ENCODE measurements around the gene TTLL6. TPM values are rescaled to one million over a fixed set of nuclear protein-coding genes. Genes with fewer than 3 reads are reported as not detected.
A peak's percentile ranks its signal among the peaks of the same experiment; 100 is the strongest.

The TTLL6 gene
- total RNA-seq, 2 donors from 2014 or later = 0.26 TPM; not detected in 1

DNA sequence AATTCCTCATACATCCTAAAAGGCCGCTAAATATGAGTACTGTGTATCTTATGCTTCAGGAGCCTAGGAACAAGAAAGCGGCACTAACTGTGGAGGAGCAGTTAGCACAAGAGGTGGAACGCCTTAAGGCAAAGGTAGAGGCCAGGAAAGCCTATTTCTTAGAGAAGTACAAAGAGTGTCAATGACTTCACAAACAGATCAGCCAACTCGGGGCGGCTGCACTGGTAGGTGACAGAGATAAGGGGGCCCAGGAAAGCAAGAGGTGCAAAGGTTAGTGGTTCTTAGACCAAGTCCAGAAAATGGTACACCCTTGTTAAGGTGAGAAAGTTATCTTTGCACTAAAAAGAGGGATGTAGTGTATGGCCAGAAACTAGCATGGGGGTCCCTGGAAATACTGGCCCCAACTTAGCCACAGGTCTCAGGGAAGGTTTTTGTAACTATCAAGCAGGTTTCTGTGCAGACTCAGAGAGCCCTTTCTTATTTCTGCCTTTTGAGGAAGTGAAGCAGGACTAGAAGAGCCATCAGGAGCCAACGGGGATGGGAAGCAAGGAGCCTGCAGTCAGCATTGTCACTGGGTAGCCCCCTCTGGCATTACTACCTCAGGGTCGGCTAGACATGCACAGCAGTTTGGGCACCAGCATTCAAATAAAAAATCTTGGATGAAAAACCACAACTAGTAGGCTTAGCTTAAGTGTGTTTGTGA is 37.9 kb upstream of the TTLL6 start:
- Histone ChIP-seq H3K4me1 (no peaks in the 10 kb centered on the region), H3K4me3 (no peak overlapping the region), H3K9me3 (no peaks in the 10 kb centered on the region), H3K27me3 (no peaks in the 10 kb centered on the region), H3K27ac (no peak overlapping the region), H3K36me3 (replicated peaks in 1 of 2; ENCODE audit: insufficient read depth in 1 of 2, low read depth in 2 of 2) (peaks cover 0 to 33% of the 10 kb centered on the region in 2 donors)
- DNase-seq = no peak
- intact Hi-C loops (cut with DNase I) = no loop called here
- TF ChIP-seq, protein P1, sequence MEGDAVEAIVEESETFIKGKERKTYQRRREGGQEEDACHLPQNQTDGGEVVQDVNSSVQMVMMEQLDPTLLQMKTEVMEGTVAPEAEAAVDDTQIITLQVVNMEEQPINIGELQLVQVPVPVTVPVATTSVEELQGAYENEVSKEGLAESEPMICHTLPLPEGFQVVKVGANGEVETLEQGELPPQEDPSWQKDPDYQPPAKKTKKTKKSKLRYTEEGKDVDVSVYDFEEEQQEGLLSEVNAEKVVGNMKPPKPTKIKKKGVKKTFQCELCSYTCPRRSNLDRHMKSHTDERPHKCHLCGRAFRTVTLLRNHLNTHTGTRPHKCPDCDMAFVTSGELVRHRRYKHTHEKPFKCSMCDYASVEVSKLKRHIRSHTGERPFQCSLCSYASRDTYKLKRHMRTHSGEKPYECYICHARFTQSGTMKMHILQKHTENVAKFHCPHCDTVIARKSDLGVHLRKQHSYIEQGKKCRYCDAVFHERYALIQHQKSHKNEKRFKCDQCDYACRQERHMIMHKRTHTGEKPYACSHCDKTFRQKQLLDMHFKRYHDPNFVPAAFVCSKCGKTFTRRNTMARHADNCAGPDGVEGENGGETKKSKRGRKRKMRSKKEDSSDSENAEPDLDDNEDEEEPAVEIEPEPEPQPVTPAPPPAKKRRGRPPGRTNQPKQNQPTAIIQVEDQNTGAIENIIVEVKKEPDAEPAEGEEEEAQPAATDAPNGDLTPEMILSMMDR (IDR thresholded peaks at IDR 0.05) = no peak
- TF ChIP-seq POLR2A (IDR thresholded peaks at IDR 0.05) = no peak
- 86 to 87% methylated on average over 7 of the region's 7 CpGs for WGBS, 2 donors
- no peak for ATAC-seq

DNA sequence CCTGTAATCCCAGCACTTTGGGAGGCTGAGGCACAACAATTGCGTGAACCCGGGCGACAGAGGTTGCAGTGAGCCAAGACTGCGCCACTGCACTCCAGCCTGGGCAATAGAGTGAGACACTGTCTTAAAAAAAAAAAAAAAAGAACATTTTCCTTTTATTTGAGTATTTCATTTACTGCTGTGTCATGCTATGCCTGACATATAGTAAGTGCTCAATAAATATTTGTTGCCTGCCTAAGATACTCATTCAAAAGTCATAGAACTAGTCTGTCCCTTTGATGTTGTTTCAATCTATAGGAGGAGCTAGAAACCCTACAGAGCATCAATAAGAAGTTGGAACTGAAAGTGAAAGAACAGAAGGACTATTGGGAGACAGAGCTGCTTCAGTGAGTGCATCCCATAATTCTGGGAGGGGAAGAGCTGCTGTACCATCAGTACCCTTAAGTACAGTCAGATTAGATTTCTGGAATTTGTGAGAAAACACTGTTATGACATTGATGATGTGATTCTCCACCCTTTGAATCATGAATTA is 33.8 kb upstream of the TTLL6 start:
- Histone ChIP-seq H3K36me3 (replicated peaks in 1 of 2; ENCODE audit: insufficient read depth in 1 of 2, low read depth in 2 of 2) (peaks cover 9 to 44% of the 10 kb centered on the region in 2 donors), H3K27me3 (no peaks in the 10 kb centered on the region), H3K4me1 (no peaks in the 10 kb centered on the region), H3K4me3 (no peak overlapping the region), H3K27ac (no peak overlapping the region), H3K9me3 (no peaks in the 10 kb centered on the region)
- 93 to 96% methylated on average over 4 of the region's 4 CpGs for WGBS, 2 donors
- TF ChIP-seq POLR2A (IDR thresholded peaks at IDR 0.05) = no peak
- TF ChIP-seq, protein P1 (IDR thresholded peaks at IDR 0.05) = no peak
- DNase-seq = no peak
- intact Hi-C loops (cut with DNase I) = no loop called here
- ATAC-seq = no peak

DNA sequence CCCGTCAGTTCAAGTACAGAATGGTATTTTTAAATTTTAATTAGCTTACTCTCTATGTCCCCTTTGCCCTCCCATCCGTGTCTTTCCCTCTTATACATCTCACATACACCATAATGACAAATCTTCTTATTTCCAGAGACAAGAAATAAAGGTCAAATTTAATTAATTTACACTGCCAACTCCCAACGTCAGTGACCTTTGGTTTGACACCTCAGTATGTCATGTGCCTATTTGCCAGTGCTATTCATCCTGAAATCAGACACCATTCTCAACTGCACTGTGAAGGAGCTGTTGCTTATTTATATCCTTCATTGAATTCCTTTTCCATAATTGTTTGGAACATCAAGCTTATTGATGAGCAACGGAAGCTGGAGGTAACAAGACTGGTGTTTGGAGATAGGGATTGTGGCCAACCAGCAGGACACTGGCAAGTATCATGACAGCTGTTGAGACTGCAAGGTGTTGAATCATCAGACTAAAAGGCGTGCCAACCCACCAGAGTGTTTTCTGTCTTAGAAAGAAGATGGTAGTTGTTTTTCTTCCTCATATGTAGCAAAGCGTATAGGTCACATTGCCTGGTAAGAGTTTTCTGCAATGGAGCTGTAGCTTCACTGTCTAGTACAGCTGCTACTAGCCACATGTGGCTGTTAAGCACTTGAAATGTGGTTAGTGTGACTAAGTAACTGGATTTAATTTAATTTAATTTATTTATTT is 26.3 kb upstream of the TTLL6 start:
- ATAC-seq (no peak), DNase-seq (no peak)
- 82 to 83% methylated on average over 6 of the region's 6 CpGs for WGBS, 2 donors
- H3K4me1 ChIP-seq = peaks cover 19% of the 10 kb centered on the region
- intact Hi-C loops (cut with DNase I) = no loop called here
- H3K9me3 ChIP-seq = no peaks in the 10 kb centered on the region
- TF ChIP-seq, protein P1 (IDR thresholded peaks at IDR 0.05) = no peak
- TF ChIP-seq POLR2A (IDR thresholded peaks at IDR 0.05) = no peak
- H3K27ac ChIP-seq = no peak overlapping the region
- no peaks in the 10 kb centered on the region for H3K27me3 ChIP-seq
- no peak overlapping the region for H3K4me3 ChIP-seq
- peaks cover under 1 to 9% of the 10 kb centered on the region in 2 donors for H3K36me3 ChIP-seq (replicated peaks in 1 of 2; ENCODE audit: insufficient read depth in 1 of 2, low read depth in 2 of 2)

DNA sequence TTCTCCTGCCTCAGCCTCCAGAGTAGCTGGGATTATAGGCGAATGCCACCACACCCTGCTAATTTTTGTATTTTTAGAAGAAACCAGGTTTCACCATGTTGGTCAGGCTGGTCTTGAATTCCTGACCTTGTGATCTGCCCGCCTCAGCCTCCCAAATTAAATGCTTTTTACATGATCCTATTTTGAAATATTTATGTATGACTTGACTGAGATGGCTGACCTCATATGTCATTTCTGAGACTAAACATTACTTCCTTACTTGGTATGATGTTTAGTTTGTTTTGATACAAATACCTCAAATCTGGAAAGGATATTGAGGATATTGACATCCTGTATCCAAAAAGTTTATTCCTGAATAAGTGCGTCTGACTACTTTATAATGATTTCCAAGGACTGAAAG is 25.7 kb upstream of the TTLL6 start:
- ATAC-seq = no peak
- WGBS, 2 donors = 78 to 92% methylated on average over 3 of the region's 3 CpGs
- no peak overlapping the region for H3K4me3 ChIP-seq
- peak overlapping the region in 2 of 4 donors; percentile 35 to 83 for H3K27ac ChIP-seq
- DNase-seq = no peak
- TF ChIP-seq, protein P1 (IDR thresholded peaks at IDR 0.05) = no peak
- TF ChIP-seq POLR2A (IDR thresholded peaks at IDR 0.05) = no peak
- peaks cover 19% of the 10 kb centered on the region for H3K4me1 ChIP-seq
- no peaks in the 10 kb centered on the region for H3K27me3 ChIP-seq
- intact Hi-C loops (cut with DNase I) = no loop called here
- H3K9me3 ChIP-seq = no peaks in the 10 kb centered on the region
- H3K36me3 ChIP-seq (replicated peaks in 1 of 2; ENCODE audit: insufficient read depth in 1 of 2, low read depth in 2 of 2) = peaks cover 0 to 7% of the 10 kb centered on the region in 2 donors

Measured in body of pancreas (tissue), 4 donors.